ENCODE results near the gene MAFG.

Gene MAFG

GRCh38 chr17:81901167-81902022, 26.1 kb downstream of the MAFG start:
- no peak for DNase-seq (ENCODE audit: low spot score)
- ChIA-PET POLR2A (ENCODE audit: low non-redundant PET) (no interaction called here), CTCF (no interaction called here)
- H3K27ac ChIP-seq = peak overlapping the region; percentile 92
- TF ChIP-seq CTCF (conservative IDR thresholded peaks at IDR 0.05; ENCODE audit: low read depth) = no peak

- ChIA-PET CTCF (no interaction called here), POLR2A (ENCODE audit: low non-redundant PET) (no interaction called here)
- no peak for DNase-seq (ENCODE audit: low spot score)
- peak overlapping the region; percentile 92 for H3K27ac ChIP-seq
- no peak for TF ChIP-seq CTCF (conservative IDR thresholded peaks at IDR 0.05; ENCODE audit: low read depth)
Measured at GRCh38 chr17:81900181-81900820, 27.2 kb downstream of the MAFG start.

GRCh38 chr17:81899514-81900166, 27.9 kb downstream of the MAFG start:
- no peak for DNase-seq (ENCODE audit: low spot score)
- H3K27ac ChIP-seq = peak overlapping the region; percentile 92
- ChIA-PET POLR2A (ENCODE audit: low non-redundant PET) (no interaction called here), CTCF (interaction anchor here (0.9 kb wide), 1 partner anchor 30 kb away, joined by 3 read pairs; no protein-coding TSS in a partner anchor)
- no peak for TF ChIP-seq CTCF (conservative IDR thresholded peaks at IDR 0.05; ENCODE audit: low read depth)

GRCh38 chr17:81898885-81899284, 28.6 kb downstream of the MAFG start:
- CTCF ChIA-PET = interaction anchor here (0.9 kb wide), 1 partner anchor 29 kb away, joined by 3 read pairs; no protein-coding TSS in a partner anchor
- H3K27ac ChIP-seq = peak overlapping the region; percentile 92
- TF ChIP-seq CTCF (conservative IDR thresholded peaks at IDR 0.05; ENCODE audit: low read depth) = no peak
- POLR2A ChIA-PET (ENCODE audit: low non-redundant PET) = no interaction called here
- DNase-seq (ENCODE audit: low spot score) = no peak

- peak; percentile 68 for DNase-seq (ENCODE audit: low spot score)
- TF ChIP-seq CTCF (conservative IDR thresholded peaks at IDR 0.05; ENCODE audit: low read depth) = no peak
- ChIA-PET CTCF (interaction anchor here (0.8 to 1.0 kb wide), 3 partner anchors 12 to 61 kb away, joined by 3 read pairs; no protein-coding TSS in a partner anchor), POLR2A (ENCODE audit: low non-redundant PET) (no interaction called here)
- peak overlapping the region; percentile 92 for H3K27ac ChIP-seq
Measured at GRCh38 chr17:81898029-81898866, 29.3 kb downstream of the MAFG start.

- ChIA-PET POLR2A (ENCODE audit: low non-redundant PET) (no interaction called here), CTCF (no interaction called here)
- peak overlapping the region; percentile 92 for H3K27ac ChIP-seq
- no peak for DNase-seq (ENCODE audit: low spot score)
- TF ChIP-seq CTCF (conservative IDR thresholded peaks at IDR 0.05; ENCODE audit: low read depth) = no peak
Measured at GRCh38 chr17:81895400-81895799, 32.1 kb downstream of the MAFG start.
